K562 (cell line): ENCODE data around the gene FMN1. TPM values are rescaled to one million over a fixed set of nuclear protein-coding genes. Genes with fewer than 3 reads are reported as not detected.

ENCODE experiments used
- ATAC-seq: fragments of 200-7000 bp; cut with Tn5 transposase; 3 replicates; pipeline ENCODE4 v1.9.1; 2020; ENCODE audit warnings: moderate library complexity
- BruUV-seq: library from RNA; stranded (reverse); fragments of 400-500 nt; replicated peaks from 2 replicates; lab custom pipeline; 2021; lab: Mats Ljungman, UMichigan
- CTCF ChIA-PET: fragments of 300-600 bp; formaldehyde crosslinking; extraction: SDS; loops from one replicate; lab custom pipeline; 2021; ENCODE audit warnings: low intra/inter-chr PET ratio; lab: Yijun Ruan, JAX
- POLR2A ChIA-PET: fragments of 300-600, 350-650 bp; sonication (Branson Sonifier 250); formaldehyde crosslinking; extraction: SDS; loops from one replicate; lab custom pipeline; 2021; ENCODE audit warnings: antibody characterized with exemption, inconsistent platforms; lab: Yijun Ruan, JAX
- DNase-seq, 4 experiments: peaks; one replicate each; pipeline versions ENCODE4 v3.0.0 to v3.0.0-alpha.2; 2011 to 2018; ENCODE audit warnings: low spot score in 3 of 4, mixed read lengths in 3 of 4; ENCODE audit errors: extremely low read depth in 1 of 4
- FAIRE-seq: peaks from 2 replicates; lab custom pipeline; 2011; peaks lifted over from hg19 to GRCh38; lab: Jason Lieb, UNC
- H2AFZ ChIP-seq: 2 replicates; pipeline ENCODE4 v1.6.0; 2011; ENCODE audit warnings: low read depth, low read length, control low read depth, inconsistent platforms
- H3K27ac ChIP-seq: fragments of 200-600 bp; 3 replicates; pipeline ENCODE4 v1.8.0; 2011; ENCODE audit warnings: low read depth, mild to moderate bottlenecking, control low read depth, inconsistent platforms, low read length, moderate library complexity, mixed read lengths; ENCODE audit errors: extremely low read depth
- H3K27me3 ChIP-seq, 2 experiments: fragments of 300-600 bp in 1 of 2; 2 replicates in 1 of 2; 3 replicates in 1 of 2; pipeline versions ENCODE4 v1.6.0 to v1.8.0; 2011; ENCODE audit warnings: inconsistent platforms in 2 of 2, low read length in 2 of 2, mild to moderate bottlenecking in 1 of 2, mixed read lengths in 1 of 2, moderate library complexity in 1 of 2; ENCODE audit not compliant: control insufficient read depth in 2 of 2, insufficient read depth in 2 of 2
- H3K36me3 ChIP-seq: fragments of 300-600 bp; 3 replicates; pipeline ENCODE4 v1.8.0; 2011; ENCODE audit warnings: mild to moderate bottlenecking, low read length, inconsistent platforms; ENCODE audit not compliant: control insufficient read depth, insufficient read depth
- H3K4me1 ChIP-seq, 2 experiments: fragments of 200-600 bp in 1 of 2; replicated peaks in 1 of 2; 2 replicates in 1 of 2; 3 replicates in 1 of 2; pipeline versions ENCODE4 v1.5.1 to v1.8.0; 2011; ENCODE audit warnings: inconsistent platforms in 2 of 2, low read length in 2 of 2, mild to moderate bottlenecking in 1 of 2, mixed read lengths in 1 of 2, moderate library complexity in 1 of 2; ENCODE audit not compliant: control insufficient read depth in 2 of 2, insufficient read depth in 2 of 2
- H3K4me2 ChIP-seq: 2 replicates; pipeline ENCODE4 v1.6.1; 2011; ENCODE audit warnings: low read length, control low read depth, inconsistent platforms, mixed read lengths; ENCODE audit not compliant: insufficient read depth
- H3K4me3 ChIP-seq: fragments of 200-600 bp; sonication (generic), shearing (Covaris generic); 2 replicates; pipeline ENCODE4 v1.5.1; 2016; ENCODE audit warnings: control low read depth, inconsistent platforms
- H3K79me2 ChIP-seq: fragments of 200-600 bp; 3 replicates; pipeline ENCODE4 v1.8.0; 2011; ENCODE audit warnings: low read length, inconsistent platforms; ENCODE audit not compliant: control insufficient read depth, insufficient read depth
- H3K9ac ChIP-seq, 2 experiments: 2 replicates each; pipeline versions ENCODE4 v1.6.0 to v1.6.1; 2011; ENCODE audit warnings: low read depth in 2 of 2, low read length in 2 of 2, control low read depth in 1 of 2, inconsistent platforms in 1 of 2, mild to moderate bottlenecking in 1 of 2, mixed read lengths in 1 of 2; ENCODE audit not compliant: insufficient read depth in 1 of 2
- H3K9me1 ChIP-seq: one replicate; pipeline ENCODE4 v1.6.0; 2011; ENCODE audit warnings: inconsistent platforms, mild to moderate bottlenecking, low read length, moderate library complexity; ENCODE audit not compliant: control insufficient read depth, insufficient read depth
- H3K9me3 ChIP-seq: replicated peaks from 2 replicates; pipeline ENCODE4 v1.5.1; 2011; ENCODE audit warnings: low read depth, low read length, inconsistent platforms; ENCODE audit not compliant: control insufficient read depth, insufficient read depth
- H4K20me1 ChIP-seq: replicated peaks from 2 replicates; pipeline ENCODE4 v1.6.1; 2011; ENCODE audit warnings: low read length, inconsistent platforms, mixed read lengths; ENCODE audit not compliant: control insufficient read depth, insufficient read depth
- BCL6 ChIP-seq: fragments of 250-450 bp; sonication (Bioruptor Pico); IDR thresholded peaks from 2 replicates; pipeline ENCODE4 v1.4.0; 2020
- CREM ChIP-seq: IDR thresholded peaks from 2 replicates; pipeline ENCODE4 v1.6.1; 2014; ENCODE audit warnings: antibody characterized with exemption, low read depth
- GATAD2B ChIP-seq: fragments of 450-650 bp; IDR thresholded peaks from 2 replicates; pipeline ENCODE4 v1.6.1; 2017; ENCODE audit warnings: mild to moderate bottlenecking, borderline replicate concordance
- HDGF ChIP-seq: fragments of 450-650 bp; IDR thresholded peaks from 2 replicates; pipeline ENCODE4 v1.6.1; 2016
- MCM3 ChIP-seq: fragments of 450-650 bp; IDR thresholded peaks from 2 replicates; pipeline ENCODE4 v1.6.1; 2016
- RBM25 ChIP-seq: fragments of 200-400 bp; formaldehyde crosslinking; IDR thresholded peaks from 2 replicates; pipeline ENCODE4 v1.6.1; 2018; ENCODE audit warnings: low read length, low read depth, moderate library complexity; ENCODE audit not compliant: severe bottlenecking
- SAP30 ChIP-seq: fragments of 200-600 bp; sonication (generic); IDR thresholded peaks from 2 replicates; pipeline ENCODE4 v1.6.1; 2012; ENCODE audit warnings: borderline replicate concordance, low read depth, mild to moderate bottlenecking, moderate library complexity, low read length, control low read depth, inconsistent platforms; ENCODE audit not compliant: insufficient read depth, poor library complexity, severe bottlenecking
- SETDB1 ChIP-seq: IDR thresholded peaks from one replicate; pipeline ENCODE4 v1.6.1; 2012; ENCODE audit warnings: low read length, control low read depth, inconsistent platforms
- SLC30A9 ChIP-seq: fragments of 250-450 bp; sonication (Bioruptor Pico); IDR thresholded peaks from 2 replicates; pipeline ENCODE4 v1.8.0; 2022; ENCODE audit warnings: mild to moderate bottlenecking, moderate library complexity
- SMARCA4 ChIP-seq: fragments of 450-650 bp; IDR thresholded peaks from 2 replicates; pipeline ENCODE4 v1.6.1; 2016
- SMC3 ChIP-seq: conservative IDR thresholded peaks from 2 replicates; pipeline ENCODE4 v1.6.1; 2011; ENCODE audit warnings: low read depth, low read length, improper control_type of control experiment; ENCODE audit not compliant: insufficient read depth
- ZNF239 ChIP-seq: fragments of 250-450 bp; sonication (Bioruptor Pico); IDR thresholded peaks from 2 replicates; pipeline ENCODE4 v1.4.0; 2020; ENCODE audit warnings: mild to moderate bottlenecking
- ZNF263 ChIP-seq: sonication (generic); formaldehyde crosslinking; IDR thresholded peaks from 2 replicates; pipeline ENCODE4 v1.8.0; 2022; ENCODE audit warnings: mild to moderate bottlenecking, missing genetic modification reagents, borderline replicate concordance
- WGBS: fragments of 100-300 bp; shearing (Covaris generic); methylation state at CpG from one replicate; pipeline ENCODE4 v1.1.6; 2016; ENCODE audit warnings: low coverage, mixed read lengths; ENCODE audit not compliant: insufficient coverage; ENCODE audit errors: missing lambda C conversion rate; 5-methylcytosine and 5-hydroxymethylcytosine counted together
- in situ Hi-C: fragments of 300-500 bp; cut with MboI; formaldehyde crosslinking; loops from 4 replicates; pipeline ENCODE4 v1.15.0; 2018; ENCODE audit warnings: inconsistent platforms, mixed read lengths
- intact Hi-C: fragments of 100-400 bp; cut with micrococcal nuclease; formaldehyde crosslinking; loops from 2 replicates; pipeline ENCODE4 v1.14.2; 2022
- polyA plus RNA-seq, 8 experiments: library from polyadenylated mRNA; depleted of rRNA in 4 of 8; stranded (reverse) in 5 of 8; unstranded in 3 of 8; fragments of >200 nt; fragmentation: Nextera tagmentation in 2 of 8; fragmentation: Illumina TruSeq in 1 of 8; extraction: Ambion mirVana in 2 of 8; extraction: Trizol in 1 of 8; gene quantifications; 2 replicates each; pipeline versions ENCODE4 v1.2.1 to v1.2.3, GENCODE V29; 2011 to 2014; ENCODE audit warnings: inconsistent platforms in 1 of 8, missing spikeins in 1 of 8
- total RNA-seq, 7 experiments: library from RNA; depleted of rRNA in 6 of 7; stranded (reverse); fragments of >200 nt in 6 of 7; fragmentation: Illumina TruSeq in 2 of 7; extraction: Trizol in 2 of 7; gene quantifications; 2 replicates each; pipeline versions ENCODE4 v1.2.1 to v1.2.3, GENCODE V29; 2011 to 2021; ENCODE audit warnings: low replicate concordance in 1 of 7
- TF ChIP-seq, protein P1 (sequence below): fragments of 250-450 bp; sonication (Bioruptor Pico); IDR thresholded peaks from 2 replicates; pipeline ENCODE4 v1.5.0; 2021
- TF ChIP-seq, protein P2 (sequence below): fragments of 250-450 bp; sonication (Bioruptor Pico); IDR thresholded peaks from 2 replicates; pipeline ENCODE4 v1.9.0; 2021; ENCODE audit warnings: mild to moderate bottlenecking
- TF ChIP-seq, protein P3 (sequence below): fragments of 250-450 bp; sonication (Bioruptor Pico); IDR thresholded peaks from 2 replicates; pipeline ENCODE4 v1.8.0; 2022; ENCODE audit warnings: inconsistent platforms, mild to moderate bottlenecking, moderate library complexity, borderline replicate concordance
- TF ChIP-seq, protein P4 (sequence below), 3 experiments: IDR thresholded peaks in 2 of 3; conservative IDR thresholded peaks in 1 of 3; 2 replicates each; pipeline ENCODE4 v1.5.1; 2011 to 2012; ENCODE audit warnings: low read length in 3 of 3, mild to moderate bottlenecking in 3 of 3, control low read depth in 2 of 3, improper control_type of control experiment in 1 of 3, inconsistent platforms in 1 of 3, low read depth in 1 of 3, mixed read lengths in 1 of 3, moderate library complexity in 1 of 3; ENCODE audit not compliant: insufficient read depth in 2 of 3

Gene FMN1
- total and polyA plus RNA-seq, 9 of the 15 experiments (the other 6 are each of a cell fraction or from before 2014, with no cell fraction given): 0.03 to 0.07 (median 0.04) TPM; not detected in 6

DNA sequence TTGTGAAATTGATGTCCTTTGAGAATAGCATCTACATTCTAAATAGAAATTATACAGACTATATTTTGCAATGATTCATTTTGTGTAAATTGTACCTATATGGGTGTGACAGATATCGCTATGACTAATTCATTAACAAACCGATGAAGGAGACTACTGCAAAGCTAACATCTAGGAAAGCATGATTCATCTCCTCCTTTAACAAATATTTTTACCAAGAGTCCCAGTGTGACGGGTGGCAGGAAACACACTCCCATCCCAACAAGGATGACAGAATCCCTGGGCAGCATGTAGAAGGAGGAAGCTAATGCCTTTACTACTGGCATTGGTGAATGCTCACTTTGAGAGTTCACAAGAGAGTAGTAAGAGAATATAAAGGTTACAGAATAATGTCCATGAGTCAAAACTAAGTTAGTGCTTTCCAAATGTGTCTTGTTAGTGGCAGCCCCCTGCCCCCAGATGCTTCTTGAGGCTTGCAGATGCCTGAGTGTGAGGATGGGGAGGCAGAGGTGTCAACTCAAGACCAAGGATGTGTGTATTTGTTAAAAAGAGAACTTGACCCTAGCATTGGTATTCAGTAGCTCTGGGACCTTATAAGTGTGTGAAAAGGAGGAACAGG is 180.6 kb downstream of the FMN1 start (continued):
- TF ChIP-seq HDGF (no peak), RBM25 (no peak), MCM3 (no peak)

DNA sequence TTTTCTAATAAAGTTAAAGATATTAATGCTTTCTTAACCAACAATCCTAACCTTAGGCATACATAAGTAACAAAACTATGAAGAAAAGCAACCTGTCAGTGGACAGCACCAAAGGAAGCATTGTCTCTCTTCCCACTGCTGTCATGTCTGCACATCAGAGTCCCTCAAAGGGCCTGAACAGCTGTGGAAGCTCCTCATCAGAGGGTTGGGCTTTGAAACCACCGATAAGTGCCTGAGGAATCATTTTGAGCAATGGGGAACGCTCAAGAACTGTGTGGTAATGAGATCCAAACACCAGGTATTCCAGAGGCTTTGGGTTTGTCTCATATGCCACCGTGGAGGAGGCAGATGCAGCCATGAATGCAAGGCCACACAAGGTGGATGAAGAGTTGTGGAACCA is 182.5 kb downstream of the FMN1 start:
- WGBS: 5% methylated on average over 3 of the region's 3 CpGs
- Histone ChIP-seq H3K9me3 (no peaks in the 10 kb centered on the region), H3K27ac (no peak overlapping the region), H3K4me2 (no peak overlapping the region), H3K9ac (no peak overlapping the region), H3K4me1 (no peaks in the 10 kb centered on the region), H3K9me1 (no peaks in the 10 kb centered on the region), H3K4me3 (no peak overlapping the region), H4K20me1 (no peaks in the 10 kb centered on the region), H3K79me2 (no peaks in the 10 kb centered on the region), H3K27me3 (peaks cover 0 to 4% of the 10 kb centered on the region in 2 experiments; a peak in 1 of 5 replicates), H3K36me3 (no peaks in the 10 kb centered on the region), H2AFZ (no peak overlapping the region)
- no TSS peak for BruUV-seq
- in situ Hi-C loops (no loop called here), intact Hi-C loops (no loop called here)
- POLR2A ChIA-PET: no interaction called here
- CTCF ChIA-PET: no interaction called here
- DNase-seq (no peak), ATAC-seq (no peak), FAIRE-seq (peak; percentile 71)
- TF ChIP-seq ZNF263 (no peak), SMARCA4 (no peak), ZNF239 (CRISPR knock-in tag) (no peak), SAP30 (no peak), SLC30A9 (CRISPR knock-in tag) (no peak), BCL6 (CRISPR knock-in tag) (no peak), SETDB1 (no peak), SMC3 (no peak), GATAD2B (no peak), CREM (no peak)
- TF ChIP-seq, protein P1, sequence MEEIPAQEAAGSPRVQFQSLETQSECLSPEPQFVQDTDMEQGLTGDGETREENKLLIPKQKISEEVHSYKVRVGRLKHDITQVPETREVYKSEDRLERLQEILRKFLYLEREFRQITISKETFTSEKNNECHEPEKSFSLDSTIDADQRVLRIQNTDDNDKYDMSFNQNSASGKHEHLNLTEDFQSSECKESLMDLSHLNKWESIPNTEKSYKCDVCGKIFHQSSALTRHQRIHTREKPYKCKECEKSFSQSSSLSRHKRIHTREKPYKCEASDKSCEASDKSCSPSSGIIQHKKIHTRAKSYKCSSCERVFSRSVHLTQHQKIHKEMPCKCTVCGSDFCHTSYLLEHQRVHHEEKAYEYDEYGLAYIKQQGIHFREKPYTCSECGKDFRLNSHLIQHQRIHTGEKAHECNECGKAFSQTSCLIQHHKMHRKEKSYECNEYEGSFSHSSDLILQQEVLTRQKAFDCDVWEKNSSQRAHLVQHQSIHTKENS (CRISPR knock-in tag): no peak
- TF ChIP-seq, protein P2, sequence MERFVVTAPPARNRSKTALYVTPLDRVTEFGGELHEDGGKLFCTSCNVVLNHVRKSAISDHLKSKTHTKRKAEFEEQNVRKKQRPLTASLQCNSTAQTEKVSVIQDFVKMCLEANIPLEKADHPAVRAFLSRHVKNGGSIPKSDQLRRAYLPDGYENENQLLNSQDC: no peak
- TF ChIP-seq, protein P3, sequence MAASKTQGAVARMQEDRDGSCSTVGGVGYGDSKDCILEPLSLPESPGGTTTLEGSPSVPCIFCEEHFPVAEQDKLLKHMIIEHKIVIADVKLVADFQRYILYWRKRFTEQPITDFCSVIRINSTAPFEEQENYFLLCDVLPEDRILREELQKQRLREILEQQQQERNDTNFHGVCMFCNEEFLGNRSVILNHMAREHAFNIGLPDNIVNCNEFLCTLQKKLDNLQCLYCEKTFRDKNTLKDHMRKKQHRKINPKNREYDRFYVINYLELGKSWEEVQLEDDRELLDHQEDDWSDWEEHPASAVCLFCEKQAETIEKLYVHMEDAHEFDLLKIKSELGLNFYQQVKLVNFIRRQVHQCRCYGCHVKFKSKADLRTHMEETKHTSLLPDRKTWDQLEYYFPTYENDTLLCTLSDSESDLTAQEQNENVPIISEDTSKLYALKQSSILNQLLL (CRISPR knock-in tag): no peak
- TF ChIP-seq, protein P4, sequence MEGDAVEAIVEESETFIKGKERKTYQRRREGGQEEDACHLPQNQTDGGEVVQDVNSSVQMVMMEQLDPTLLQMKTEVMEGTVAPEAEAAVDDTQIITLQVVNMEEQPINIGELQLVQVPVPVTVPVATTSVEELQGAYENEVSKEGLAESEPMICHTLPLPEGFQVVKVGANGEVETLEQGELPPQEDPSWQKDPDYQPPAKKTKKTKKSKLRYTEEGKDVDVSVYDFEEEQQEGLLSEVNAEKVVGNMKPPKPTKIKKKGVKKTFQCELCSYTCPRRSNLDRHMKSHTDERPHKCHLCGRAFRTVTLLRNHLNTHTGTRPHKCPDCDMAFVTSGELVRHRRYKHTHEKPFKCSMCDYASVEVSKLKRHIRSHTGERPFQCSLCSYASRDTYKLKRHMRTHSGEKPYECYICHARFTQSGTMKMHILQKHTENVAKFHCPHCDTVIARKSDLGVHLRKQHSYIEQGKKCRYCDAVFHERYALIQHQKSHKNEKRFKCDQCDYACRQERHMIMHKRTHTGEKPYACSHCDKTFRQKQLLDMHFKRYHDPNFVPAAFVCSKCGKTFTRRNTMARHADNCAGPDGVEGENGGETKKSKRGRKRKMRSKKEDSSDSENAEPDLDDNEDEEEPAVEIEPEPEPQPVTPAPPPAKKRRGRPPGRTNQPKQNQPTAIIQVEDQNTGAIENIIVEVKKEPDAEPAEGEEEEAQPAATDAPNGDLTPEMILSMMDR (IDR thresholded peaks at IDR 0.05 in 2 of 3, conservative IDR thresholded peaks at IDR 0.05 in 1 of 3; ENCODE audit: insufficient read depth in 2 of 3, low read depth in 1 of 3, low read length in 3 of 3): no peak
